Measurements from ENCODE around the gene SFTPD.

DNA sequence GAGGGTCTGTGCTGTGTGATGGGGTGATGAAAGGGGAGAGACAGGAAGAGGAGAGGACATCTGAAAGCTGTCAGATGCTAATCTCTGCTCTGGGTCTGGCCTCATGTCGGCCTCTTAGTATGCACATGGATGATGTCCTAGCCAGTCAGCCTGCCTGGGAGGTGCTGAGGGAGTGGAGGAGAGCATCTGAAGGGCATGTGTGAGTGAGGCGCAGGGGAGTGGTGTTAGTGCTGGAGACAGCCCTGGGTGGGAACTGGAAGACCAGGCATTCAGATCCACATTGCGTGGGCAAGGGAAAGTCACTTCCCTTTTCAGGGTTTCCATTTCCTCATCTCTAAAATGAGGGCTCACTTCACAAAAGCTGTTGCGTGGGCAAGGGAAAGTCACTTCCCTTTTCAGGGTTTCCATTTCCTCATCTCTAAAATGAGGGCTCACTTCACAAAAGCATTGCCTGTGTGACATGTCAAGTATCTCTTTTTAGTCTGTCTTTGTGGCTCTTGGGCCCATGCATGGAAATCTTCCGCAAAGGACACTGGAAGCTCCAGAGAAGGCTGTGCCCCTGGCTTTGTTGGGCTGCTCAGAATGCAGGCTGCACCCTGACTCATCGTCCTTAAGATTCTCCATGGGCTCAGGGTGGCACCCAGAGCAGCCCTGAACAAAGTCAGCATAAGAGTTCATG, 10.0 kb downstream of the SFTPD start:
- TF ChIP-seq HDGF (IDR thresholded peaks at IDR 0.05; ENCODE audit: borderline replicate concordance) (no peak), L3MBTL2 (conservative IDR thresholded peaks at IDR 0.05) (no peak), NFRKB (IDR thresholded peaks at IDR 0.05) (no peak), SP1 (IDR thresholded peaks at IDR 0.05) (no peak), ELF4 (IDR thresholded peaks at IDR 0.05) (no peak), FOXA1 (IDR thresholded peaks at IDR 0.05) (no peak), BHLHE40 (IDR thresholded peaks at IDR 0.05; ENCODE audit: borderline replicate concordance) (no peak), FOXM1 (IDR thresholded peaks at IDR 0.05; ENCODE audit: borderline replicate concordance) (no peak), ARNT (IDR thresholded peaks at IDR 0.05) (no peak), TARDBP (IDR thresholded peaks at IDR 0.05) (no peak), SUZ12 (IDR thresholded peaks at IDR 0.05) (no peak)

Data from HEK293T (cell line).